Stimulated activated effector memory CD8-positive, alpha-beta T cell treated with anti-CD3 and anti-CD28 coated beads, Interleukin-12 subunit alpha, Interleukin-12 subunit beta, amount 100 ng/mL, for 72 hours (primary cell): Measurements from ENCODE around the gene EEFSEC.

ENCODE experiments used
- ATAC-seq: fragments of 150-1000 bp; cut with Tn5 transposase; 2 replicates; pipeline ENCODE4 v1.10.0; 2021
- DNase-seq, 2 donors: peaks; one replicate each; pipeline ENCODE4 v3.0.0; 2021 to 2022; ENCODE audit warnings: low spot score in 2 of 2
- H3K27ac Mint-ChIP-seq: one replicate; pipeline ENCODE4 v1.8.0; 2022; ENCODE audit warnings: mild to moderate bottlenecking, mixed read lengths
- H3K36me3 Mint-ChIP-seq: one replicate; pipeline ENCODE4 v1.8.0; 2022; ENCODE audit warnings: mild to moderate bottlenecking, mixed read lengths
- H3K4me1 Mint-ChIP-seq: one replicate; pipeline ENCODE4 v1.8.0; 2022; ENCODE audit warnings: mixed read lengths
- H3K4me3 Mint-ChIP-seq: one replicate; pipeline ENCODE4 v1.8.0; 2022; ENCODE audit warnings: mild to moderate bottlenecking, mixed read lengths
- H3K9me3 Mint-ChIP-seq: one replicate; pipeline ENCODE4 v1.8.0; 2022; ENCODE audit warnings: mixed read lengths

Gene EEFSEC

GRCh38 chr3:128273841-128274573, 120.7 kb downstream of the EEFSEC start:
- Mint-ChIP-seq H3K4me3 (no peak overlapping the region), H3K27ac (no peak overlapping the region), H3K36me3 (no peaks in the 10 kb centered on the region), H3K9me3 (no peaks in the 10 kb centered on the region), H3K4me1 (no peaks in the 10 kb centered on the region)
- DNase-seq: no peak
- ATAC-seq: no peak

GRCh38 chr3:128274837-128275236, 121.6 kb downstream of the EEFSEC start:
- H3K9me3 Mint-ChIP-seq: no peaks in the 10 kb centered on the region
- no peaks in the 10 kb centered on the region for H3K4me1 Mint-ChIP-seq
- ATAC-seq (no peak), DNase-seq (no peak)
- H3K36me3 Mint-ChIP-seq: no peaks in the 10 kb centered on the region
- H3K4me3 Mint-ChIP-seq: no peak overlapping the region
- no peak overlapping the region for H3K27ac Mint-ChIP-seq

DNA sequence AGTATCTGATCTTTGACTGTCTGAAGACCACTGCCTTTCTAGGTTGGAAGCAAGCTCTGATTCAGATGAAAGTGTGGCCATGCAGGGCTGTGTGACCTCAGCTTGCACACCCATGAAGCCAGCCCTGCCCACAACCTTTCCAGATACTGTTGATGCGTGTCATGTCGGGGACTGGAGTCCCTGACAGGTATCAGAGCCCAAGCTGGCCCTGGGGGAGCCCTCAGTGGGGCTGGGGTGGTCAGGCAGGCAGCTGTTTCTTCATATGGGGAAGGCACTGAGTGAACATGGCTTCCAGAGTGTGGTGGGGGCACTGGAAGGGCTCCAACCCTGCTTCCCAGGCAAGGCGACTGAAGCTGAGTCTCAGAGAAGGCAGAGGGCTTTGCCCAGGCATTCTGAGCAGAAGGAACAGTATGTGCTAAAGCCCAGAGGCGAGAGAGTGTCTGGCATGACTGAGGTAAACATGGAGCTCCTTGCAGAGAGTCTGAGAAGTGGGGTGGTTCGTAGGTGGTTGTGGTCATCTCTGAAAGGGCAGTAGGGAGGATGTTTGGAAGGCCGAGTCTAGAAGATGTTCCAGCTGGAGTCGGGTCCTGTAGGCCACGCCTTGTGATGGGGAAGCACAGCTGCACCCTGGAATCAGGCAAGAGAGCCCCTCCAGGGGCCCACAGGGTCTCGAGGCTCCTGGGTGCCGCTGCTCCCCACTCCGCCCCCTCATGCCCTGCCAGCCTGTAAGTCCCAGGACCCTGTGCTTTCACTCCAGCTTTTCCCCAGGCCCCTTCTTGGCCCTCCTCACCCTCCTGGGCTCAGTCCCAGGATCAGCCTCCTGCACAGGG, 122.2 kb downstream of the EEFSEC start:
- Mint-ChIP-seq H3K9me3 (no peaks in the 10 kb centered on the region), H3K36me3 (no peaks in the 10 kb centered on the region), H3K4me3 (no peak overlapping the region), H3K27ac (peak overlapping the region; percentile 43), H3K4me1 (no peaks in the 10 kb centered on the region)
- ATAC-seq: no peak
- DNase-seq: no peak

DNA sequence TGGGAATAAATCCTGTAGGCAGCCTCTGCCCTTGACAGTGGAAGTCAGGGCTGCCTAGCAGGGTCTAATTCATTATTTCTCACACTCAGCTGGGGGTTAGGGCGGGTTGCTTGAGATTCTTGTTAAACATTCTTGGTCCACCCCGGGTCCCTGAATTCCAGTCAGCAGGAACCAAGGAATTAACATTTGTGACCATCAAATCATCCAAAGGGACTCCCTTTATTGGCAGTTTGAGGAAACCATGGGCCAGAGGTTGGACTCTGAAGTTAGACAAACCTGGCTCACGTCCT, 122.8 kb downstream of the EEFSEC start:
- ATAC-seq: no peak

GRCh38 chr3:128276577-128277183, 123.4 kb downstream of the EEFSEC start:
- H3K27ac Mint-ChIP-seq: no peak overlapping the region
- DNase-seq: no peak
- ATAC-seq: no peak
- H3K36me3 Mint-ChIP-seq: no peaks in the 10 kb centered on the region
- no peaks in the 10 kb centered on the region for H3K9me3 Mint-ChIP-seq
- H3K4me1 Mint-ChIP-seq: no peaks in the 10 kb centered on the region
- H3K4me3 Mint-ChIP-seq: no peak overlapping the region

More for the DNA sequence above, 122.8 kb downstream of the EEFSEC start:
- DNase-seq: no peak
- H3K4me3 Mint-ChIP-seq: no peak overlapping the region
- no peaks in the 10 kb centered on the region for H3K9me3 Mint-ChIP-seq
- H3K4me1 Mint-ChIP-seq: no peaks in the 10 kb centered on the region
- H3K27ac Mint-ChIP-seq: no peak overlapping the region
- no peaks in the 10 kb centered on the region for H3K36me3 Mint-ChIP-seq

DNA sequence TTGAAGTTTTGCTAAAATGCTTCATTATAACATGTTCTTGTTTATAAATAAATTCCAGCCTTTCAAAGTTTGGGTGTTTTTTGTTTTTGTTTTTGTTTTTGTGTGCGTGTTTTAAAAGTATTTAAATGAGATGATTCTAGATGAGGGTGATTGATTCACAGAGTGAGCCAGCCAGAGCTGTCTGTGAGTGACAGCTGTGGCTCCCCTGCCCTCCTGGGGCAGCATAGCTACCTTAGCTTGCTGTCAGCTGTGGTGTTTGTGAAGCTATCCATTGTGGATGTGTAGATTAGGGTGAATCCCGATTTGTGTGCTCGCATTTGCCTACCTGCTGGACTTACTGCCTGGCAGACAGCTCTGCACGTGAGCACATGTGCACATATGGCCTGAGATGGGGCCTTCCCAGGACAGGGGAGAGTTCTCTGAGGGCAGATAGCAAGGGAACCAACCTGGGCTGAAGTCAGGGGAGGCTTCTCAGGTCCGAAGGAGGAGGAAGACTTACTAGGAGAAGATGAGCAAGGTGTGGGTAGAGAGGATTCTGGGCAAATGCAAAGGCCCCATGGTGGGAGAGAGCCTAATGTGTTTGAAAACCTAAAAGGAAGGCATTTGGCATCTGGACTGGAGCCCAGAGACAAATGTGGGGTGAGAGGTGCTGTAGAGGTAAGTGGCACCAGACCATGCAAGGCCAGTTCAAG, 124.2 kb downstream of the EEFSEC start:
- ATAC-seq (no peak), DNase-seq (no peak)
- no peaks in the 10 kb centered on the region for H3K4me1 Mint-ChIP-seq
- H3K9me3 Mint-ChIP-seq: no peaks in the 10 kb centered on the region
- H3K27ac Mint-ChIP-seq: no peak overlapping the region
- no peak overlapping the region for H3K4me3 Mint-ChIP-seq
- H3K36me3 Mint-ChIP-seq: no peaks in the 10 kb centered on the region

- no peaks in the 10 kb centered on the region for H3K36me3 Mint-ChIP-seq
- H3K9me3 Mint-ChIP-seq: no peaks in the 10 kb centered on the region
- ATAC-seq: no peak
- no peak overlapping the region for H3K4me3 Mint-ChIP-seq
- H3K4me1 Mint-ChIP-seq: no peaks in the 10 kb centered on the region
- no peak for DNase-seq
- H3K27ac Mint-ChIP-seq: no peak overlapping the region
Observed at GRCh38 chr3:128278130-128278529, 124.8 kb downstream of the EEFSEC start.

GRCh38 chr3:128278761-128279600, 125.7 kb downstream of the EEFSEC start:
- H3K4me1 Mint-ChIP-seq: no peaks in the 10 kb centered on the region
- no peak overlapping the region for H3K4me3 Mint-ChIP-seq
- no peaks in the 10 kb centered on the region for H3K9me3 Mint-ChIP-seq
- H3K36me3 Mint-ChIP-seq: no peaks in the 10 kb centered on the region
- DNase-seq (no peak), ATAC-seq (no peak)
- no peak overlapping the region for H3K27ac Mint-ChIP-seq

DNA sequence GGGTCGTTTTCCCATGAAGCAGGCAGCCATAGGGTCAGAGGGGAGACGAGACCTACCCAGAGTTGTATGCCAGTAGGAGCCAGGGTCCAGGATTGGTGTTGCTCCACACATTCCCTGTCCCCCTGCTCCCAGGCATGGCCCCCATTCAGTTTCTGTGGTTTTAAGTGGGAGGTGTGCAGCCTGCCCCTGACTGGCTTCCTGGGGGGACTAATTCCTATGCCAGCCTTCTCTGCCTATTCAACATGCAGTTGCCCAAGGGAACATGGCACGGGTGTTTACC, 126.3 kb downstream of the EEFSEC start:
- ATAC-seq (no peak), DNase-seq (no peak)
- Mint-ChIP-seq H3K4me1 (no peaks in the 10 kb centered on the region), H3K36me3 (no peaks in the 10 kb centered on the region), H3K9me3 (no peaks in the 10 kb centered on the region), H3K4me3 (no peak overlapping the region), H3K27ac (no peak overlapping the region)

DNA sequence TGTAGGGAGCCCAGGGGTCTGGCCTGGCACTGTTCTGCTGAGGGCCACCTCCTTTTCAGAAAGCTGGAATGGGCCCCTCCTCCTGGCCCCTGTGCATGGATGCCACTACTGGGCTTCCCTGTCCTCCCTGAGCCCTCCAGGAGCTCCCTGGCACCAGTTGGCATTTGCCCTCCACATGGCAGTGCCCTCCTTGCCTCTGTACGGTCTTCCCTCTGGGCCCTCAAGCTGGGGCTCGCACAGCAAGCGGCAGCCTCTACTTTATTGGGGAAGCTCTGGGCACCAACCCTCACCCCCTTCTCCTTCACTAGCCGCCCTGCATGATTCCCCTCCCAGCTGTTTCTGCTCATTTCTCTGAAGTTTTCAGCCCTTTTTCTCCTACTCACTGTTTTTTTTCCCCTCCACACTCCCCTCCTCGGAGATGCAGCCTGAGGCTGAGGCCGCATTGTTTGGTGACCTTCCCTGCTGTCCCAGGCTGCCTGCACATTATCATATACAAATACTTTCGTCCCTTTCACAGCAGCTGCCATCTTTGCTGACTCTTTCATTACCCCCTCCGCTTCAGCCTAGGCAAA, 127.3 kb downstream of the EEFSEC start:
- no peak overlapping the region for H3K4me3 Mint-ChIP-seq
- DNase-seq (peak in 1 of 2 donors; percentile 30), ATAC-seq (no peak)
- H3K27ac Mint-ChIP-seq: no peak overlapping the region
- H3K4me1 Mint-ChIP-seq: no peaks in the 10 kb centered on the region
- H3K36me3 Mint-ChIP-seq: no peaks in the 10 kb centered on the region
- H3K9me3 Mint-ChIP-seq: no peaks in the 10 kb centered on the region

DNA sequence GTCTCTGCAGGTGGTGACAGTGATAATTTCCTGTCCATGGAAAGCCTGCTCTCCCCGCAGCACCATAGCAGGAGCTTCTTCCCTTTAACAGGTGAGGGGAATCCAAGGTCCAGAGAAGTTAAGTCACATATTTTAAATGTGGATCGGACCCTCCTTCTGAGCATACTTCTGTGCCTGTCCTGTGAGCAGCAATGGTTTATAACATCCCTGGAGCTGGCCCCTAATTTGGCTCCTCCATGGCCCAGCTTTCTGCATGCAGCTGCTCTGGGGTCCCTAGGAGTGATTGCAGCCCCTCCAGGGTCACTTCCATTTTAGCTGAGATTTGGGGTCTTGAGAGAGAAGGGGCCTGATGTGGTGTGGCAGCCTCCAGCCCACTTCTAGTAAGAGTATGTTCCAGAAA, 127.8 kb downstream of the EEFSEC start:
- H3K27ac Mint-ChIP-seq: peak overlapping the region; percentile 67
- peak in 1 of 2 donors; percentile 36 for DNase-seq
- no peaks in the 10 kb centered on the region for H3K36me3 Mint-ChIP-seq
- no peak overlapping the region for H3K4me3 Mint-ChIP-seq
- H3K9me3 Mint-ChIP-seq: no peaks in the 10 kb centered on the region
- ATAC-seq: no peak
- H3K4me1 Mint-ChIP-seq: peaks cover 4% of the 10 kb centered on the region

GRCh38 chr3:128281461-128282367, 128.4 kb downstream of the EEFSEC start:
- no peak overlapping the region for H3K4me3 Mint-ChIP-seq
- ATAC-seq (no peak), DNase-seq (peak in 1 of 2 donors; percentile 29)
- no peaks in the 10 kb centered on the region for H3K9me3 Mint-ChIP-seq
- H3K27ac Mint-ChIP-seq: peak overlapping the region; percentile 67
- H3K36me3 Mint-ChIP-seq: no peaks in the 10 kb centered on the region
- peaks cover 7% of the 10 kb centered on the region for H3K4me1 Mint-ChIP-seq

DNA sequence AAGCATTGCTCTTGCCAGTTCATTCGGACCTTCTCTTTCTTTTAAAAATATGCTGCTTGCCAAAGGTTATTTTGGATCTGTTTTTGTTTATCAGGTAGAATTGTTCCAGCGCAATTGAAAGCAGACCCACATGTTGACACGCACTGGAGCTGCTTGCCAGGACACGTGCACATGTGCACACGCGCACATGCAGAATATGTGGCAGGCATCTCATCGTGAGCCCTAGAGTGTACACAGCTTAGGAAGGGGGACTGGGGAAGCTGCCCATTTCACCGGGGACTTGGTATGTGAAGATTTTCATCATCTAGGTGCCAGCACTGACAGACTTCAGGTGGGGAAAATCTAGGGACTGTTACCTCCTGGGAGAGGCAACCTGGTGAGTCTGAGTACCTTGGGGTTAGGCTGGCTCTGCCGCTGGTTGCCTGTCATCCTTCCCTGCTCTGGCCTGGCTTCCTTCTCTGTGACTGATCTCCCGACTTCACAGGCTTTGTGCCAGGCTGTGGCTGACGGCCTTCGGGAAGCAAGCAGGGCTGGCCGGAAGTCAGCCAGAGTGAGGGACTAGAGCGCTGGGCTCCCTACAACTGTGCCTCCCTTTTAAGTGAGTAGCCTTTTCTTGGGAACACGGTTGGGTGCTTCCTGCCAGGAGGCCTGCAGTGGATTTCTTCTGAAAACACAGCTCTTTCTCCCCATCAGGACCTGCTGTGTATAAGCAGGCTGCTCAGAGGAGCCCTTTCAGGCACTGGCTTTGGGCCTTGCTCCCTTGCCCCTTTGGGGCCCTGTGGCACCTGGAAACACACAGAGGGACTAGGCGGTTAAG, 129.3 kb downstream of the EEFSEC start:
- Mint-ChIP-seq H3K36me3 (peaks cover 4% of the 10 kb centered on the region), H3K4me3 (no peak overlapping the region), H3K27ac (peak overlapping the region; percentile 19)

More for the DNA sequence above, 129.3 kb downstream of the EEFSEC start:
- Mint-ChIP-seq H3K9me3 (no peaks in the 10 kb centered on the region), H3K4me1 (peaks cover 7% of the 10 kb centered on the region)
- DNase-seq (peak in 1 of 2 donors; percentile 38), ATAC-seq (no peak)
